NCI-H345 treated with DMSO at 0.1 percent for 48 hours (cell line): ENCODE data around the gene CCDC88C.
"Not testable (repeated sequence)": the region's sequence is repeated elsewhere in the genome, so short reads cannot be mapped to it uniquely, and the experiment has no call there.

ENCODE experiments used
- DNase-seq: peaks from one replicate; lab custom pipeline; 2025; ENCODE audit not compliant: unreplicated experiment; lab: John Stamatoyannopoulos, UW

Gene CCDC88C

DNA sequence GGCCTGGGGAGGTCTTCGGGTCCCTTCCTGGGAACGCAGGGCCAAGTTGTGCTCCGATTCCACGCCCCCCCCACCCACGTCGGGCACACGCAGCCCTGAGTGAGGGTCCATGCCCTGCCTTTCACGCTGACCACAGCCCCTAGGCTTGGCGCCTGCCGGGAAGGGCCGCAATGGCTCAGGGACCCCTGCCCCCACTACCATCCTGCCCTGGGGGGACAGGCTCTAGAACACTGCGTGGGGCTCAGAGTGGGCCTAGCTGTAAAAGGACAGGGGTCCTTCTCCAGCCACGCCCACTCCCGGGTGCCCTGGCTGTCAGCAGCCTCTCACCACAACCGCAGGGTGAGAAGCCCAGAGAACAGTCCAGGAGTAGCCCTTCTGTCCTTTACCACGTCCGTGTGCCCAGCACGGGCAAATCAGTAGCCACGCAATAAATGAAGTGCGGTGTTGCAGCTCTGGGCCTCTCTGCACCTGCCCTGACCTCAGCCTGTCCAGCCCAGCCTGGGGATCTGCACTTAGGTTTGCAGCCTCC lies 163.8 kb downstream of the CCDC88C start:
- DNase-seq = no peak

DNA sequence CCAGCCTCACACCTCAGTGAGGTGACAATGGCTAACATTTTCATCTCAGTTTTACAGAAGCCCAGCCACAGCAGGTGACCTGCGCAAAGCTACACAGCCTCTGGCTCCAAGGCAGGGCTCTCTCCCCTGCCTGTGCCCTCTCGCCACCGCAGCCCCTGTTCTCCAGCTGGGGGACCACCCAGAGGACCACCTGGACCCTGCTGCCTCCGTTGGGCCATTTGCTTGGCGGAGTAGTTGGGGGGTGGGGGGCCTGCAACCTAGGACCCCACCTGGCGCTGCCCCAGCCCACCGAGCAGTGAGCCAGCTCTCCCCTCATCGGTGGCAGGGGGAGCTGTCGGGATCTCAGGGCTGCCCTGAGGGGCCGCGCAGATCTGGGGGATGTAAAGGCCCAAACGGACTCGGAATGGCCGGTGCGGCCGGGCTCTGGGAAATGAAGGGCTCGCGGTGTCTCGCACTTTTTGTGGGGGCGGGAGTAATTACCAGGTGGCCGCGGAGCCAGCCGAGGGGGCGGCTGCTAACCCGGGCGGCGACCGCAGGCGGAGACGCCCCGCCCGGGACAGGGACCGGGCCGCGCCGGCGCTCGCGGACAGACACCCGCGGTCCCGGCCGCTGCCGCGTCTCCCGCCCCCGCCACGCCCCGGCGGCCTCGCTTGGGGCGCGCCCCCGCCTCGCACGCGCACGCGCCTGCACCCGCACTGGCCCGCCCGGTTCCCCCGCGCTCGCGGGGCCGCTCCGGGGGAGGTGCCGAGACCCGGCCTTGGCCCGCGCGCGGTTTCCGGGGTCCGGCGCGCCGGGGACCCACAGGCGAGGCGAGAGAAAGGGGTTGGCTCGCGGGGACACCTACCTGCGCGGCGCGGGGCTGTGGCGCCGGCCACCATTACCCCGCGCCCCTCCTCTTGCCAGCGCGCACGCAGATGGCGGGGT lies 164.5 kb downstream of the CCDC88C start:
- DNase-seq = no peak

DNA sequence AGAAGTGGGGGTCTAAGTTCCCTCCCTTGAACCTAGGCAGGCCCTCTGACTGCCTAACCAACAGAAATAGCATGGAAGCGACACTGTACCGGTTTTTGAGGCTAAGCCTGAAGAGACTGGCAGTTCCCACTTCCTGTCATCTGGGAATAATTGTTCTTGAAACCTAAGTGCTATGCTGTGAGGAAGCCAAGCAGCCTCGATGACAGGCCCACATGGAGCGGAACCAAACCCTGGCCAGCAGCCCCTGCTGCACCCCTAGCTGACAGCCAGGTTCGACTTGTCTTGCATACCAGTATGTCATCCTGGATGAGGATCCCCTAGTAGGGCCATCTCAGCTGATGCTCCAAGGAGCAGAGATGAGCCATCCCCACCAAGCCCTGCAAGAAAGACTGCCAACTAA lies 166.7 kb downstream of the CCDC88C start:
- no peak for DNase-seq

DNA sequence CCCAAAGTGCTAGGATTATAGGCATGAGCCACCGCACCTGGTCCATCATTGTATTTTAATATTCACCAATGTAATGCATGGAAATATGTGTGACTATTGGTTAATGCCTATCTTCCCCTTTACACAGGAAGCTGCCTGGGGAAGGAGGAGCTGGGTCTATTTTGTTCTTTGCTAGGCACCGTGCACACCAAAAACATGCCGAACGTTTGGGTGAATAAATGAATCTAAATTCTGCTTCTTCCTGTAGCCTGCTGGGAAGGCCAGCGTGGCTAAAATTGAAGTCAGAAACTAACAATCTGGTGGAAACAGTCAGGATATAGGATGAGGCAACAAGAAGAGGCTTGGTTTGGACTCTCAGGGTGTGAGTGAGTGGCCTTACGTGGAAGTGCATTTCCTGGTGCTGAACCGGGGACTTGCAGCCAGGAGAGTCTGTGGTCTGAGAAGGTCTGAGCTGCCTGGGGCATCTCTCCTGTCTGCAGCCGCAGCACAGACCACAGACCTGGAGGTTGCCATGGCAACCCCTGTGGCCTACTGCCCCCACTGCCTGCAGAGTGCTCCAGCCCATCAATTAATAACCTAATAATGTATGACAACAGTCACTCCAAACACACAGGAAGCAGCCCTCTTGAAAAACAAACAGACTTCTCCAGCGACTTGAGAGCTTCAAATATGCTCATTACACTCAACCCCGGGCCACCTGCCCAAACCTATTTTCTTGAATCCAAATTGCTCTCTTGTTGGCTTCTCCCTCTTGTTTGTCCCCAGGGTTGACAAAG lies 167.6 kb downstream of the CCDC88C start:
- DNase-seq = no peak

DNA sequence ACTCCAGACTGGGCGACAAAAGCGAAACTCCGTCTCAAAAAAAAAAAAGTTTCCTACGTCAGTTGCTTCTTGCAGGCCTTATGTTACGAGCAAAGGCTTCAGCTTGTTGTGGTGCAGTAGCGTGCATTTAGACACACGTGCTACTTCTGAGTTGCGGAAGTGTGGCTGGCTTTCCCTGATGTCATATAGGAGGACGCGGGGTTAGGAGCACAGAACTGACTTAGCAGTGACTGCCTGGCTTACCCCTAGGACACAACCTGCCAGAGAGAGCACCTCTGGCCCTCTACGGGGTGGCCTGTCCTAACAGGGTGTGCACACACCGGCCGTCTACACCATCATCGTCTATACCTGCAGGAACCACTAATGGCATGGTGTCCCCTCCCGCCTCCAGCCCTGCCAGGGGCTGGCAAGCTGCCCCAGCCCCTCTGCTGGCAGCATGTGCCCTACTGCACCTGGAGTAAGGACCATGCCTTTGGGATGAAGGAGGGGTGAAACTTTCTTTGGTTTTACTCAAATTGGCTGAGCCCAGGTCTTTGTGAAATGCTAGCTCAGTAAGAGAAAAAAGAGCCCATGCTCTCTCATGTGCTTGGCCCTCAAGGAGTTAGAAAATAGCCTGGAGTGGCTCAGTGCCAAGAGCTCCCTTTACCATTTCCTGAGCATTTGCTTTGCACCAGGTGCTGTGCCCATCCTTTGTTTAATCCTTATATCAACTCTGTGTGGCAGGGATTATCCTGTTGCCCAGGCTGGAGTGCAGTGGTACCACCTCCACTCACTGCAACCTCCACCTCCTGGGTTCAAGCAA lies 171.4 kb downstream of the CCDC88C start:
- DNase-seq = peak; percentile 52

DNA sequence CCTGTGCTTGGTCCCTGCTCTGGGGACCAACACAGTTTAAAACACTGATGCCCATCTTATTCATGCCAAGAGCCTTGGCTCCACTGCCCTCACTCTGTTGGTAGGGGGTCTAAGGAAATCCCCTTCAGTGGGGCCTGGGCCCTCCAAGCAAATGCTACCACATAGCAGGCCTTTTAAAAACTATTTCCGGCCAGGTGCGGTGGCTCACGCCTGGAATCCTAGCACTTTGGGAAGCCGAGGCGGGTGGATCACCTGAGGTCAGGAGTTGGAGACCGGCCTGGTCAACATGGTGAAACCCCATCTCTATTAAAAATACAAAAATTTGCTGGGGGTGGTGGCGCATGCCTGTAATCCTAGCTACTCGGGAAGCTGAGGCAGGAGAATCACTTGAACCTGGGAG lies 172.0 kb downstream of the CCDC88C start:
- DNase-seq = not testable (repeated sequence)

DNA sequence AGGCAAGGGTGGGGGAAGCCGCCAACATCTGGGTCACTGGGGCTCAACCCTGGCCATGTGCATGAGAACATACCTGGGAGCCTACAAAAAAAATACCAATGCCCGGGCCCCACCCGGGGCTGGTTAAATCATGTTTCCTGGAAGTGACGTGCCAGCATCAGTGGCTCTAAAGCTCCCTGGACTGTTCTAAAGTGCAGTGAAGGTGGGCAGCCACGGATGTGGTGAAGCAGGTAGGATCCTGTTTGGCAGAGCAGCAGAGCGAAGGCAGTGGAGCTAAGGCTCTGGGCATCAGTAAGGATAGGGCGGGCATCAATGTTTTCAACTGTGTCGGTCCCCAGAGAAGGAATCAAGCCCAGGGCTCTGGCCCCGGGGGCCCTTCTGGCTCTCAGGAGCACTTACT lies 172.6 kb downstream of the CCDC88C start:
- DNase-seq = no peak

DNA sequence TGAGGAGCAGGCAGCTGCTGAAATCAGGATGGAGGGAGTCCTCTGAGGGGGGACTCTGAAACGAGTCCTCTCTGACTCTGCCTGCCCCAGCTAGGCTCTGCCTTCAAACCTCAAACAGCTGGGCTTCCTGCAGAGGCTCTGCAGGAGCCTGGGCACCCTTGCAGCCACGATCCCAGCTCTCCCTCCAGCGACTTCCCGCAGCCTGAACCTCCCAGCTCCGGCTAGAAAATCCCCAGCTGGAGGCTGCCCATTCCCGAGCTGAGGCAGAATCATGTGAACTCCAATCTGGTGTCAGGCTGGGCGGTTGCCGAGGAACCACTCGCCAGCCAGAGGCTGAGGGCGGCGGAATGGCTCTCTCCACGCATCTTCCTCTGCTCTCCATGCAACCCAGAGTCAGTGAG lies 173.1 kb downstream of the CCDC88C start, which contains the start of gene GPR68:
Gene GPR68 (minus strand): TSS at position 204 of the 401 bp plus-strand sequence. CDS start 9,654 bp downstream, outside the sequence.
- DNase-seq = no peak

DNA sequence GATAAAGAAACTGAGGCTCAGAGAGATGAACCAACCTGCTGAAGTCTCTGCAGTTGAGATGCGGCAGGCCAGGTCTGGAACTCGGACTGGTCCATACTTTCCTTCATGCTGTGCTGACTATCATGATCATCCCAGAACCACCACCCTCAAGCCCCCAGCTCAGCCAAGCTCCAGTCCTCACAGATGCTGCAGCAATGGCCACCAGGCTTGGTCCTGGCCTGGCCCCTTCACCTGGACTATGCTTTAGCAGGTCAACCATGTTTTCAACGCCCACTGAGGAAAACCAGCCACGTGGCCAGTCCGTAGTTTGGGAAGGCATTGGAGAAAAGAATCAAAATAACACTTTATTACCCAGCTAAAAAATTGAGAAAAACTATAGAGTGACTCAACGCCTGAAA lies 174.5 kb downstream of the CCDC88C start:
- no peak for DNase-seq

DNA sequence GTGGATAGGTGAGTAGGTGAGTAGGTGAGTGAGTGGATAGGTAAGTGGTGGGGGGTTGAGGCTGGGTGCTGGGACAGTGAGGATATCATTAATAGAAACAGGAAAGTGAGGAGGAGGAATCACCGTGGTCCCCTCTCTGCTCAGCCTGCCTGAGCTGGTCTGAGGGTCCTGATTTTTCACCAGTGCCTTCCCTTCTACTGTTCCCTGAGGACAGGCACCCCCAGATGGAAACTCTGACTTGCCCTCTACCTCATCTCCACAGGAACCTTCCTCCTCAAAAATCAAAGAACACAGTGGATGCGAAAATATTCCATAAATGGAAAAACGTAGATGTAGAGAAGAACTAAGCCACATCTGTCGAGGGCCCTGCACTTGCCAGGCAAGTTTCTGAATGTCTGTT lies 175.0 kb downstream of the CCDC88C start:
- DNase-seq = no peak

DNA sequence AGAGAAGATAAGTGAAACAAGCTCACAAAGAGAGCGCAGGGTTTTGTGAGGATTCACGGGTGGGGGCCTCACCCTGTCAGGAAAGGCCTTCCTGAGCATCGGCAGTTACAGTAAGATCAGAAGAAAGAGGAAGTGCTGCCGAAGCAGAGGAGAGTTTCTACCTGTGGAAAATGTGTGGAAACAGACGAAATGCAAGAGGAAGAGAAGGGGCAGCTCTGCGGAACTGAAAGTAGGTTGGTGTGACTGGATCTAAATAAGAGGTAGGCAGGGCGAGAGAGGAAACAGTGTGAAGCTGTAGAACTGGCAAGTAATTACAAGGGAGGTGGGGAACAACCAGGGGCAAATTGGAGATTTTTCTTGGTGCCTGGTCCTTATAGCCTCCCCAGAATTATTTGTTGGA lies 175.8 kb downstream of the CCDC88C start:
- no peak for DNase-seq

DNA sequence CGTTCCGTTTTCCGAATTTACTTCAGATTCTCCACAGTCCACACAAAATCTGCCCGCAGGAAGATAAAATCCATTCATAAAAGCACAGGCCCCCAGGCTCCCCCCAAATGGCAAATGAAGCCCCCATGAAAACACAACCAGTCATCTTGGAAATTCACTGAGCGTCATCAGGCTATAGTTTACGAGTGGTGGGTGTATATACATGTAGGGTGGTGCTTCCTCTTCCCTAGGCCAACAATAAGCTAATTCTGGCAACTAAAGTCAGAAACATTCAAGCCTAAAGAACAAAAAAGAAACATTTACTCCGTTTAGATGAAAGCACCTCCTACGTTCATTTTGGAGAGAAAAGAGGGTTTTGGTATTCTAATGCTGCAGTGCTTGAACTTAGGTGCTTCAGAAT lies 179.0 kb downstream of the CCDC88C start:
- DNase-seq = no peak

DNA sequence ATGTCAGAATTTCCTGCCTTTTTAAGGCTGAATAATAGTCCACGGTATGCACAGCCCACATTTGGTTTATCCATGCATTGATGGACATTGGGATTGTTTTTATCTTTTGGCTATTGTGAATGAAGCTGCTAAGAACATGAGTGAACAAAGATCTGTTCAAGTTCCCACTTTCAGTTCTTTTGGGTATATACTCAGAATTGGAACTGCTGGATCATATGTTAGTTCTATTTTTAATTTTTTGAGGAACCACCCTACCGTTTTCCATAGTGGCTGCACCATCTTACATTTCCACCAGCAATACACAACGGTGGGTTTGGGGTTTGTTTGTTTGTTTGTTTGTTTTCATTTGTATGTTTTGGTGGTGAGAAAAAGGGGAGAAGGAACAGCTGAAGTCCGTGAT lies 179.5 kb downstream of the CCDC88C start:
- no peak for DNase-seq

DNA sequence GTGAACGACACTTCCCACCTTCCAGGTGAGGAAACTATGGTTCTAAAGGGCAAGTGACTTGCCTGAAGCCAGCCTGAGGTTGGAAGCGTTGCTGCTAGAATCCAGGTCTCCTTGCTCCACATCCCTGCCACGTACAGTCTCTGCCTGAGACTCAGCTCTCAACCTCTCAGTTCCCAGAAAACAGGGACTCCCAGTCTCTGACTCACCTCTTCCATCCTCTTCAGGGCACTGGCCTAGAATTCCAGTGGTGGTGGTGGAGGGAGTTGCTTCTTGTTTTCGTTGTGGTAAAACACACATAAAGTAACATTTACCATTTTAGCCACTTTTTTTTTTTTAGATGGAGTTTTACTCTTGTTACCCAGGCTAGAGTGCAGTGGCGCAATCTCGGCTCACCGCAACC lies 180.4 kb downstream of the CCDC88C start:
- DNase-seq = no peak

DNA sequence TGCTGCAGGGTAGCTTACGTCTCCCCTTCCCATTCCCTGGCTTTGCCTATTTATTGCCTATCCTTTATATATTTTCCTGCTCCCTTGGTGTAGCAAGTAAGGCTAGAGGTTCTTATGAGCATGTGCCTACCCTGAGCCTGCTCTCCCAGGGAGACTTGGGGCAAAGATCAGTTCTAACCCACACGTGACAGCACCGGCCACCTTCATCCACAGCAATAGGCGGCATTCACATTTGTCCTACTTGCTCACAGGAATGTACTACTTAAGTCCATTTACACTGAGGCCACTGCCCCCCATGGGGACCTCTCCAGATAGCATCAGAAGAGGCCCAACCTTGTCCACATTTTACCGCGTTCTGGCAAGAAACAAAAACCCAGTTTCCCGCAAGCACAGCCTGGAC lies 181.8 kb downstream of the CCDC88C start:
- no peak for DNase-seq

DNA sequence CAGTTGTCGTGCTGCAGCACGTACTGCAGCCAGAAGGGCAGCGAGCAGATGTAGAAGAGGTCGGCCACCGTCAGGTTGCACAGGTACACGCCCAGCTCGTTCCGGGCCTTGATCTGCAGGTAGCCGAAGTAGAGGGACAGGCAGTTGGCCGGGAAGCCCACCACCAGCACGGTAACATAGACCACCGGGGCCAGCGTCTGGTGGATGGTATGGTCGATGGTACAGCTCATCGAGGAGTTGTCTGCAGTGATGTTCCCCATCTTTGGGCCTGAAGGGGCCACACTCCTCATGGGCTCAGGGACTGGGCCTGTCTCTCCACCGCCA lies 182.9 kb downstream of the CCDC88C start:
- no peak for DNase-seq

DNA sequence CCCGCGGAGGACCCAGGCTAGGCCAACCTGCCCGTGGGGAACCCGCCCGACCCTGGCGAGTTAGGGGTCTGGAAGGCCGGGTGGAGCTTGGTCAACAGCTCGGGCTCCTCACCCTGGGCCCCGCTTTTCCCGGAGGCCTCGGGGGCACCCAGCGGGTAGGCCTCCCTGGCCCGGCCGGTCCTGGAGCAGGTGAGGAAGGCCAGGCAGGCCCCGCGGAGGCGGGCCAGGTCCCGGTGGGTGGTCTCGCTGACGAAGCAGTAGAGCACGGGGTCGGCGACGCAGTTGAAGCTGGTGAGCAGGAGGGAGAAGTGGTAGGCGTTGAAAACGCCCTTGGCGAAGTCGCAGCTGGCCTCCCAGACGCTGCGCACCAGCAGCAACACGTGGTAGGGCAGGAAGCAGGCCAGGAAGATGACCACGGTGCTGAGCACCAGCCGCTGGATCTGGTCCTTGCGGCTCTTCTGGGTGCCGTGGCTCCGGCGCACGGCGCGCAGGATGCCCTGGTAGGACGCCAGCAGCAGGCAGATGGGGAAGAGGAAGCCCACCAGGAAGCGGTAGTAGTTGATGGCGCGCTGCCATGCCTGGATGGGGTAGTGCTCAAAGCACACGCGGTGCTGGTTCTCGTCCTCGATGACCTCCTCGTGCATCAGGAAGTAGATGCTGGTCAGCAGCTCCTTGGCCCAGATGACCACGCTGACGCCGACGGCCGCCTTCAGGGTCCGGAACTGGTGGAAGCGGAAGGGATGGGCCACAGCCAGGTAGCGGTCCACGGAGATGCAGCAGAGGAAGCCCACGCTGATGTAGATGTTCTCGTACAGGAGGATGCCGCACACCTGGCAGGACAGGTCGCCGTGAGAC lies 183.5 kb downstream of the CCDC88C start:
- no peak for DNase-seq

DNA sequence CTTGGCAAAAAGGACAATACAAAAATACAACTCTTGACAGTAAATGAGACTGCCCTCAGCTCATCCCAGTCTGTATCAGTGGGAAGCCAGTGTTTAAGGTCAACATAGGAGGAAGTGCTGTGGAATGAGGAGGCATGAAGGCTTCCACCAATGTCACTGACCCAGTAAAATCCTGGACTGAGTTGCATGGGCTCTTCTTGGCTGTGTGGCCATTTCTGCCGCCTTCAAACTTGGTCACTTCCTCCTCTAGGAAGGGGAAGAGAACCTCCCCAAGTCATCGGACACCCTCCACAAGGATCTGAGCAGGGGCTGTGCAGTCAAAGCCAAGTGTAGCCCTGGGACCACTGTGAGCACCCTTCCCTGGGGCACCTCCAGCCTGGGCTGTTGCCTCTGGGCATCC lies 185.0 kb downstream of the CCDC88C start:
- no peak for DNase-seq

DNA sequence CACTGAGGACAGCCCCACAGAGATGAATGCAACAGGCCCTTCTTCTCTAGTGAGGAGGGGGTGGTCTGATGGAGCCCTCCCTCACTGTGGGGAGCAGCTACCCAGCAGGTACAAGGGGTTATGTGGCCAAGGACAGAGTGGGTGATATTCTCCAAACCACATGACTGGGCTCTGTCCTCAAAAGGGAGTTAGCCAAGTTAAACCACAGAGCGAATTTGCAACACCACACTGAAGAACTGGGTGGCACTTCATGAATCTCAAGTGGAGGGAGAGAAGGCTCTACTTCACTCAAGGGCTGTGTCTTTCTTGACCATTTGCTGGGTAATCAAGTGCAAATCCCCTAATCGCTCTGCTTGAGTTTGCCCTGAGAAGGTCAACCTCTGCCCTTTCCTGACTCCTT lies 185.6 kb downstream of the CCDC88C start:
- no peak for DNase-seq

DNA sequence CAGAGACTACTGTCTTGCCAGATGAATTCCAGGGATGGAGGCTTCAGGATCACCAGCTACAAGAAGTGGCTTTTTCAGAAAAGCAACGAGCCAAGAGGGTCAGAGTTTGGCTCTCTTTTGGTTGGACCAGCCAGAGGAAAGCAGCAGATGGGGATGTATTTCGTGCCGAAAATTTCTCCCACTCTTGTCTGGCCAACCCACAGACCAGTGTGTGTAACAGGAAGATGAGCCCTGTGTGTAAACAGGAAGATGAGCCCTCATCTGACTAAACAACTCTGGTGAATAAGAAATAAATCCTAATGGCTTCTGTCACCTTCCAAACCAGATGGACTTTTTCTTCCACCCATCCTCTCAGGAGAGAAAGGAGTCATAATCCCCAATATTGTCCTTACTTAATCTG lies 186.2 kb downstream of the CCDC88C start:
- DNase-seq = no peak
